Lung (tissue), 12 donors: ENCODE data around the gene RPS14. TPM values are rescaled to one million over a fixed set of nuclear protein-coding genes. Genes with fewer than 3 reads are reported as not detected.

Experiments
- ATAC-seq: fragments of 200-7000 bp; cut with Tn5 transposase; one replicate; pipeline ENCODE4 v1.9.1; 2020; ENCODE audit warnings: moderate number of reproducible peaks; ENCODE audit not compliant: insufficient read depth, low FRiP score
- DNase-seq, 3 donors: peaks; one replicate each; pipeline ENCODE4 v3.0.0-alpha.2; 2013 to 2017
- H3K27ac ChIP-seq, 2 donors: one replicate each; pipeline ENCODE4 v1.5.1; 2013; ENCODE audit warnings: mild to moderate bottlenecking in 2 of 2, moderate library complexity in 2 of 2, control low read depth in 1 of 2, inconsistent platforms in 1 of 2, low read depth in 1 of 2, low read length in 1 of 2
- H3K27me3 ChIP-seq, 3 donors: one replicate each; pipeline ENCODE4 v1.5.1; 2013; ENCODE audit warnings: low read length in 2 of 3; ENCODE audit not compliant: control insufficient read depth in 3 of 3, insufficient read depth in 3 of 3
- H3K36me3 ChIP-seq, 4 donors: one replicate each; pipeline ENCODE4 v1.5.1; 2013; ENCODE audit warnings: low read length in 4 of 4, mild to moderate bottlenecking in 1 of 4, moderate library complexity in 1 of 4; ENCODE audit not compliant: control insufficient read depth in 4 of 4, insufficient read depth in 4 of 4
- H3K4me1 ChIP-seq, 5 donors: one replicate each; pipeline ENCODE4 v1.5.1; 2013; ENCODE audit warnings: low read length in 5 of 5, mild to moderate bottlenecking in 2 of 5, moderate library complexity in 1 of 5; ENCODE audit not compliant: control insufficient read depth in 5 of 5, insufficient read depth in 5 of 5
- H3K4me3 ChIP-seq: one replicate; pipeline ENCODE4 v1.5.1; 2013; ENCODE audit warnings: mild to moderate bottlenecking, control low read depth, moderate library complexity
- H3K9ac ChIP-seq, 2 donors: one replicate each; pipeline ENCODE4 v1.5.1; 2013; ENCODE audit warnings: low read length in 2 of 2, control low read depth in 1 of 2; ENCODE audit not compliant: insufficient read depth in 1 of 2
- H3K9me3 ChIP-seq, 4 donors: one replicate each; pipeline ENCODE4 v1.5.1; 2013; ENCODE audit warnings: low read length in 3 of 4, mild to moderate bottlenecking in 1 of 4, moderate library complexity in 1 of 4; ENCODE audit not compliant: control insufficient read depth in 4 of 4, insufficient read depth in 3 of 4
- WGBS, 2 donors: extraction: QIAGEN DNeasy Blood & Tissue Kit; methylation state at CpG; one replicate each; pipeline ENCODE4 v1.1.7; 2013; 5-methylcytosine and 5-hydroxymethylcytosine counted together
- polyA plus RNA-seq, 2 donors: library from polyadenylated mRNA; stranded (reverse); fragments of 200-250 nt; gene quantifications; one replicate each; pipeline ENCODE4 v1.2.1, GENCODE V29; 2013
- total RNA-seq, 2 donors: library from RNA; depleted of rRNA in 1 of 2; stranded (reverse); fragments of >200 nt in 1 of 2; gene quantifications; one replicate each; pipeline ENCODE4 v1.2.1, GENCODE V29; 2014 to 2021
- TF ChIP-seq, protein P1 (sequence below): IDR thresholded peaks from 2 replicates; pipeline ENCODE4 v1.5.1; 2012; ENCODE audit warnings: mild to moderate bottlenecking; ENCODE audit errors: control extremely low read depth, extremely low read depth
- donor health status: control.
- donor health status: control.
- donor health status: Bipolar disorder and iron deficiency.
- donor health status: healthy.
- donor health status: DM: yes; HTN: yes; CAD: no.

RPS14 gene
- total and polyA plus RNA-seq, 4 donors: 1,065 to 4,623 (median 2,452) TPM

DNA sequence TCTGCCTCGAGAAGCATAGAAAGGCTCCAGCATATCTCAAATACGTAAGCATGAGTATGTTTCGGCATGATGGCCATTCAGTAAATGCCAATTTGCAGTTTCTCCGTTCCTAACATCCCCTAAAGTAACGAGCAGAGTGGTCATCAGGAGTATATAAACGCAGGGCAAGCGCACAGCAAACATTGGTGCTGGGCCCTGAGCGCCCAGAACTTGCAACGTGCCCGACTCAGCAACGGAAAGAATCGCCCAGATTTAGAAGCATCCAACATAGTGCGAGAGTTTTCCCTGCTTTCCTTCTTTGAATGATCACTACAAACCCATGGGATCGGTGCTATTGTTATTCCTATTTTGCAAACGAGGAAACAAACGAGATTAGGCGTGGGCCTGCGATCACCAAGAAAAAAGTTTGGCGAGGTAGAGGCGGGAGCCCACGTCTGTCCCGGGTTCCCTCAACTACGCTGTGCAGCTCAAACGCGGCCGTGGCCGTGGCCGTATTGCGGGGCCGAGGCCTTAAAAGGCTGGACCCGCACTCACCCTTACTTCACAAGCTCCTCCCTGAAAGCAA, 505 bp downstream of the RPS14 start:
- H3K9me3 ChIP-seq: no peaks in the 10 kb centered on the region
- peaks cover 34 to 42% (median 37%) of the 10 kb centered on the region in 4 donors for H3K36me3 ChIP-seq
- H3K27ac ChIP-seq: peak overlapping the region; percentile 73 to 94
- WGBS, 2 donors: 0 to 1% methylated on average over 31 of the region's 31 CpGs
- peaks cover 0 to 13% (median 6%) of the 10 kb centered on the region in 5 donors for H3K4me1 ChIP-seq
- ATAC-seq: peak; percentile 56
- H3K4me3 ChIP-seq: peak overlapping the region; percentile 93
- TF ChIP-seq, protein P1, sequence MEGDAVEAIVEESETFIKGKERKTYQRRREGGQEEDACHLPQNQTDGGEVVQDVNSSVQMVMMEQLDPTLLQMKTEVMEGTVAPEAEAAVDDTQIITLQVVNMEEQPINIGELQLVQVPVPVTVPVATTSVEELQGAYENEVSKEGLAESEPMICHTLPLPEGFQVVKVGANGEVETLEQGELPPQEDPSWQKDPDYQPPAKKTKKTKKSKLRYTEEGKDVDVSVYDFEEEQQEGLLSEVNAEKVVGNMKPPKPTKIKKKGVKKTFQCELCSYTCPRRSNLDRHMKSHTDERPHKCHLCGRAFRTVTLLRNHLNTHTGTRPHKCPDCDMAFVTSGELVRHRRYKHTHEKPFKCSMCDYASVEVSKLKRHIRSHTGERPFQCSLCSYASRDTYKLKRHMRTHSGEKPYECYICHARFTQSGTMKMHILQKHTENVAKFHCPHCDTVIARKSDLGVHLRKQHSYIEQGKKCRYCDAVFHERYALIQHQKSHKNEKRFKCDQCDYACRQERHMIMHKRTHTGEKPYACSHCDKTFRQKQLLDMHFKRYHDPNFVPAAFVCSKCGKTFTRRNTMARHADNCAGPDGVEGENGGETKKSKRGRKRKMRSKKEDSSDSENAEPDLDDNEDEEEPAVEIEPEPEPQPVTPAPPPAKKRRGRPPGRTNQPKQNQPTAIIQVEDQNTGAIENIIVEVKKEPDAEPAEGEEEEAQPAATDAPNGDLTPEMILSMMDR: no peak
- no peaks in the 10 kb centered on the region for H3K27me3 ChIP-seq
- DNase-seq: peak in 1 of 3 donors; percentile 40
- H3K9ac ChIP-seq: peak overlapping the region; percentile 88 to 100

GRCh38 chr5:150448334-150448733, 1.2 kb downstream of the RPS14 start:
- DNase-seq: no peak
- Histone ChIP-seq H3K36me3 (peaks cover 38 to 45% (median 42%) of the 10 kb centered on the region in 4 donors), H3K4me3 (peak overlapping the region; percentile 93), H3K4me1 (peaks cover 0 to 13% (median 6%) of the 10 kb centered on the region in 5 donors), H3K9me3 (no peaks in the 10 kb centered on the region), H3K9ac (peak overlapping the region; percentile 88 to 100), H3K27me3 (no peaks in the 10 kb centered on the region), H3K27ac (peak overlapping the region in 1 of 2 donors; percentile 94)
- ATAC-seq: no peak
- 9 to 21% methylated on average over 4 of the region's 4 CpGs for WGBS, 2 donors
- TF ChIP-seq, protein P1: no peak

- H3K4me3 ChIP-seq: no peak overlapping the region
- ATAC-seq (no peak), DNase-seq (no peak)
- peaks cover 40 to 47% (median 44%) of the 10 kb centered on the region in 4 donors for H3K36me3 ChIP-seq
- no peaks in the 10 kb centered on the region for H3K9me3 ChIP-seq
- 92% methylated on average over 6 of the region's 6 CpGs for WGBS, 2 donors
- peak overlapping the region in 1 of 2 donors; percentile 88 for H3K9ac ChIP-seq
- H3K27me3 ChIP-seq: no peaks in the 10 kb centered on the region
- TF ChIP-seq, protein P1: no peak
- peaks cover 0 to 13% (median 6%) of the 10 kb centered on the region in 5 donors for H3K4me1 ChIP-seq
- no peak overlapping the region for H3K27ac ChIP-seq
These were observed 2.4 kb downstream of the RPS14 start for GRCh38 chr5:150447188-150447587.

DNA sequence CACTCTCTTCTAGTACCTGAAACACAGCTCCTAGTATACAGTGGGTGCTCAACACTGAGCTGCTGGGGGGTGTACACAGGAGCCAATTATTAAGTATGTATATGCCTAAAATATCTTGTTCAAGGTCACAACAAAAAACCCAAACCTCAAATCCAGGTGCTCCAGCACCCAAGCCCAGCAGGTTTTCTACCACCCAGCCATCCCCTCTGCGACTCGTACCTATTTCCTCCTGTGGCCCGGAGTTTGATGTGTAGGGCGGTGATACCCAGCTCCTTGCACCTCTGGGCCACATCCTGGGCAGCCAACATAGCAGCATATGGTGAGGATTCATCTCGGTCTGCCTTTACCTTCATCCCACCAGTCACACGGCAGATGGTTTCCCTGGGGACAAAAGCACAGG, 3.0 kb downstream of the RPS14 start:
- peaks cover 40 to 48% (median 47%) of the 10 kb centered on the region in 4 donors for H3K36me3 ChIP-seq
- H3K27me3 ChIP-seq: no peaks in the 10 kb centered on the region
- TF ChIP-seq, protein P1: no peak
- ATAC-seq (no peak), DNase-seq (no peak)
- no peak overlapping the region for H3K4me3 ChIP-seq
- H3K9me3 ChIP-seq: no peaks in the 10 kb centered on the region
- H3K27ac ChIP-seq: no peak overlapping the region
- H3K4me1 ChIP-seq: peaks cover 0 to 13% (median 6%) of the 10 kb centered on the region in 5 donors
- 90 to 95% methylated on average over 6 of the region's 6 CpGs for WGBS, 2 donors
- H3K9ac ChIP-seq: no peak overlapping the region
